H9 (cell line): Measurements from ENCODE around the gene SLC7A4. TPM values are rescaled to one million over a fixed set of nuclear protein-coding genes. Genes with fewer than 3 reads are reported as not detected.

Experiments used
- DNase-seq: peaks from one replicate; pipeline ENCODE4 v3.0.0-alpha.2; 2017
- H2AFZ ChIP-seq: one replicate; pipeline ENCODE4 v1.6.1; 2013; ENCODE audit warnings: mild to moderate bottlenecking, low read length, control low read depth, moderate library complexity
- H2AK5ac ChIP-seq: 2 replicates; pipeline ENCODE4 v1.6.1; 2013; ENCODE audit warnings: low read length, control low read depth, mixed read lengths; ENCODE audit not compliant: insufficient read length
- H2BK120ac ChIP-seq: one replicate; pipeline ENCODE4 v1.6.1; 2013; ENCODE audit warnings: low read depth, mild to moderate bottlenecking, low read length, control low read depth, inconsistent platforms; ENCODE audit not compliant: poor library complexity, severe bottlenecking
- H2BK12ac ChIP-seq: 2 replicates; pipeline ENCODE4 v1.6.1; 2013; ENCODE audit warnings: low read length, control low read depth, mixed read lengths, low read depth; ENCODE audit not compliant: insufficient read length
- H2BK15ac ChIP-seq: 2 replicates; pipeline ENCODE4 v1.6.1; 2013; ENCODE audit warnings: low read depth, low read length, control low read depth
- H2BK20ac ChIP-seq: one replicate; pipeline ENCODE4 v1.6.1; 2013; ENCODE audit warnings: low read depth, mild to moderate bottlenecking, low read length, control low read depth, inconsistent platforms; ENCODE audit not compliant: poor library complexity, severe bottlenecking
- H2BK5ac ChIP-seq: 2 replicates; pipeline ENCODE4 v1.6.1; 2013; ENCODE audit warnings: low read length, control low read depth, mixed read lengths; ENCODE audit not compliant: insufficient read length
- H3K14ac ChIP-seq: 2 replicates; pipeline ENCODE4 v1.6.1; 2013; ENCODE audit warnings: low read length, control low read depth; ENCODE audit not compliant: insufficient read depth
- H3K18ac ChIP-seq: 2 replicates; pipeline ENCODE4 v1.6.1; 2013; ENCODE audit warnings: low read depth, mild to moderate bottlenecking, mixed read lengths, low read length, control low read depth; ENCODE audit not compliant: insufficient read length
- H3K23ac ChIP-seq: 2 replicates; pipeline ENCODE4 v1.6.1; 2013; ENCODE audit warnings: low read length, control low read depth, mixed read lengths, low read depth; ENCODE audit not compliant: insufficient read length
- H3K23me2 ChIP-seq: 2 replicates; pipeline ENCODE4 v1.6.1; 2013; ENCODE audit warnings: low read depth, mild to moderate bottlenecking, mixed read lengths, low read length, control low read depth; ENCODE audit not compliant: insufficient read length, poor library complexity, severe bottlenecking
- H3K27ac ChIP-seq: 2 replicates; pipeline ENCODE4 v1.5.1; 2013; ENCODE audit warnings: low read length, control low read depth, mixed read lengths, low read depth; ENCODE audit not compliant: insufficient read length
- H3K27me3 ChIP-seq: 2 replicates; pipeline ENCODE4 v1.6.1; 2013; ENCODE audit warnings: low read length, control low read depth, inconsistent platforms; ENCODE audit not compliant: insufficient read depth
- H3K4ac ChIP-seq: 2 replicates; pipeline ENCODE4 v1.6.1; 2013; ENCODE audit warnings: low read depth, mild to moderate bottlenecking, control low read depth, inconsistent platforms, low read length, moderate library complexity
- H3K4me1 ChIP-seq: 2 replicates; pipeline ENCODE4 v1.6.1; 2013; ENCODE audit warnings: low read length, control low read depth, inconsistent platforms; ENCODE audit not compliant: insufficient read depth
- H3K4me2 ChIP-seq: 2 replicates; pipeline ENCODE4 v1.6.1; 2013; ENCODE audit warnings: low read length, control low read depth, mixed read lengths; ENCODE audit not compliant: insufficient read length, insufficient read depth
- H3K56ac ChIP-seq: 2 replicates; pipeline ENCODE4 v1.6.1; 2013; ENCODE audit warnings: low read depth, mild to moderate bottlenecking, mixed read lengths, low read length, control low read depth; ENCODE audit not compliant: insufficient read length
- H3K79me1 ChIP-seq: 2 replicates; pipeline ENCODE4 v1.6.1; 2013; ENCODE audit warnings: low read depth, mild to moderate bottlenecking, moderate library complexity, low read length, control low read depth, inconsistent platforms; ENCODE audit not compliant: insufficient read depth, poor library complexity, severe bottlenecking
- H3K79me2 ChIP-seq: 2 replicates; pipeline ENCODE4 v1.6.1; 2013; ENCODE audit warnings: low read length, control low read depth, inconsistent platforms; ENCODE audit not compliant: insufficient read depth
- H3K9ac ChIP-seq: 2 replicates; pipeline ENCODE4 v1.6.1; 2013; ENCODE audit warnings: low read length, control low read depth, mixed read lengths; ENCODE audit not compliant: insufficient read length; ENCODE audit errors: extremely low read depth
- H3K9me3 ChIP-seq: one replicate; pipeline ENCODE4 v1.6.1; 2013; ENCODE audit warnings: low read depth, low read length, inconsistent platforms; ENCODE audit not compliant: control insufficient read depth
- H3T11ph ChIP-seq: one replicate; pipeline ENCODE4 v1.6.1; 2013; ENCODE audit warnings: mild to moderate bottlenecking, low read length, control low read depth, inconsistent platforms
- H4K20me1 ChIP-seq: one replicate; pipeline ENCODE4 v1.6.1; 2013; ENCODE audit not compliant: control insufficient read depth, insufficient read length, insufficient read depth
- H4K5ac ChIP-seq: 2 replicates; pipeline ENCODE4 v1.6.1; 2013; ENCODE audit warnings: low read depth, mild to moderate bottlenecking, mixed read lengths, low read length, control low read depth; ENCODE audit not compliant: insufficient read length
- H4K8ac ChIP-seq: replicated peaks from 2 replicates; pipeline ENCODE4 v1.6.1; 2013; ENCODE audit warnings: low read length, control low read depth, mixed read lengths, low read depth; ENCODE audit not compliant: insufficient read length
- H4K91ac ChIP-seq: 2 replicates; pipeline ENCODE4 v1.6.1; 2013; ENCODE audit warnings: low read depth, mild to moderate bottlenecking, moderate library complexity, mixed read lengths, low read length, control low read depth; ENCODE audit not compliant: insufficient read length
- H3K27ac Mint-ChIP-seq, 3 experiments: 2 replicates in 2 of 3; 3 replicates in 1 of 3; pipeline ENCODE4 v1.8.0; 2020 to 2021; ENCODE audit warnings: mixed read lengths in 3 of 3, mild to moderate bottlenecking in 1 of 3, moderate library complexity in 1 of 3
- H3K27me3 Mint-ChIP-seq: 2 replicates; pipeline ENCODE4 v1.8.0; 2021; ENCODE audit warnings: low read depth, mild to moderate bottlenecking, moderate library complexity, mixed read lengths
- H3K36me3 Mint-ChIP-seq, 3 experiments: 2 replicates in 2 of 3; 3 replicates in 1 of 3; pipeline ENCODE4 v1.8.0; 2020 to 2021; ENCODE audit warnings: low read depth in 3 of 3, mixed read lengths in 3 of 3; ENCODE audit not compliant: insufficient read depth in 1 of 3
- H3K4me1 Mint-ChIP-seq, 2 experiments: 2 replicates each; pipeline ENCODE4 v1.8.0; 2020; ENCODE audit warnings: mixed read lengths in 2 of 2
- H3K4me3 Mint-ChIP-seq, 2 experiments: 2 replicates in 1 of 2; 3 replicates in 1 of 2; pipeline ENCODE4 v1.8.0; 2020 to 2021; ENCODE audit warnings: mild to moderate bottlenecking in 2 of 2, mixed read lengths in 2 of 2, moderate library complexity in 1 of 2
- H3K9me3 Mint-ChIP-seq, 2 experiments: 2 replicates in 1 of 2; 3 replicates in 1 of 2; pipeline ENCODE4 v1.8.0; 2020; ENCODE audit warnings: mild to moderate bottlenecking in 2 of 2, mixed read lengths in 2 of 2, moderate library complexity in 1 of 2
- CTCF ChIP-seq: fragments of 200-600 bp; sonication (generic); conservative IDR thresholded peaks from 3 replicates; pipeline ENCODE4 v1.8.0; 2021; ENCODE audit warnings: antibody characterized with exemption, mild to moderate bottlenecking
- WGBS: extraction: QIAGEN DNeasy Blood & Tissue Kit; methylation state at CpG from one replicate; pipeline ENCODE4 v1.1.7; 2013; ENCODE audit warnings: missing lambda C conversion rate, low lambda C conversion rate, mixed read lengths; ENCODE audit not compliant: insufficient read length; ENCODE audit errors: extremely low coverage; 5-methylcytosine and 5-hydroxymethylcytosine counted together
- total RNA-seq: library from RNA; stranded (reverse); gene quantifications from 2 replicates; pipeline ENCODE4 v1.2.1, GENCODE V29; 2021

The SLC7A4 gene
- total RNA-seq, 1 experiment from 2014 or later, result 0.09 TPM

DNA sequence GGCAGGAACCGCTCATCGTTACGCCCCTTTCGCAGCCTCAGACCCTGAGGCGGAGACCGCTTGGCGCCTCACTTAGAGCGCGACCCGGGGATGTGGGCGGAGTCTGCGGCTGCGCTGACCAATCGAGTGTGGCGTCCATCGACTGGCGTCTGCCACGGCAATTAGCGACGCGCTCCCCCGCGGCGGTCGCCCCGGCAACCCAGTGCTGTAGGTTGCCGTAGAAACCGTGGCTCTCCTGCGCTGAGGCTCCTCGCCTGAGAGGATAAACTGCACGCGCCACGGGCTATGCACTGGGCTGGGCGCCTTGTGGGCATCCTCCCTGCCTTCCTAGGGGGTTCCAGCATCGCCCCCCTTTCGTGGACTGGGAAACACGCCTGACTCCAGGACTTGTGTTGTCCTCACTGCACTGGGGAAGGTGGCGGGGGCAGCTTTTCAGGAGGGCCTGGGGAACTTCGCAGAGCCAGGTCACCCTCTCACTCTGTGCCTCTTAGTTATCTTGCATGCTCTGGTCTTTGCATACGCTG lies 18.1 kb downstream of the SLC7A4 start:
- peaks cover 31 to 50% of the 10 kb centered on the region in 2 experiments for H3K4me1 Mint-ChIP-seq
- H2BK5ac ChIP-seq, result no peak overlapping the region
- no peak overlapping the region for H2BK20ac ChIP-seq
- H3K4ac ChIP-seq, result no peak overlapping the region
- TF ChIP-seq CTCF, result no peak
- no peak overlapping the region for H3K14ac ChIP-seq
- no peaks in the 10 kb centered on the region for H3K27me3 ChIP-seq
- no peaks in the 10 kb centered on the region for H3K79me1 ChIP-seq
- peaks cover 52% of the 10 kb centered on the region for H3K27me3 Mint-ChIP-seq
- H3K9me3 ChIP-seq, result no peaks in the 10 kb centered on the region
- peak overlapping the region; percentile 80 to 95 for H3K4me3 Mint-ChIP-seq
- no CpG with 5 or more reads among the region's 40 CpGs for WGBS
- H3K4me1 ChIP-seq, result peaks cover 3% of the 10 kb centered on the region; the same call in 1 of the 2 replicates
- peaks cover 7% of the 10 kb centered on the region for H3K23me2 ChIP-seq
- H3K23ac ChIP-seq, result no peak overlapping the region
- H2BK15ac ChIP-seq, result no peak overlapping the region
- H3K27ac ChIP-seq, result no peak overlapping the region
- H2BK12ac ChIP-seq, result no peak overlapping the region
- no peaks in the 10 kb centered on the region for H4K20me1 ChIP-seq
- peak overlapping the region in 2 of 3 experiments; percentile 97; a peak in 4 of 7 replicates for H3K27ac Mint-ChIP-seq
- no peaks in the 10 kb centered on the region for H3K36me3 Mint-ChIP-seq
- no peak overlapping the region for H3T11ph ChIP-seq
- H3K56ac ChIP-seq, result no peak overlapping the region
- no peak overlapping the region for H4K5ac ChIP-seq
- H3K18ac ChIP-seq, result no peak overlapping the region
- no peak overlapping the region for H3K9ac ChIP-seq
- H3K79me2 ChIP-seq, result no peaks in the 10 kb centered on the region
- H2AFZ ChIP-seq, result no peak overlapping the region
- peak overlapping the region; percentile 39 for H3K4me2 ChIP-seq
- no peak overlapping the region for H2AK5ac ChIP-seq
- no peak overlapping the region for H4K91ac ChIP-seq
- H2BK120ac ChIP-seq, result no peak overlapping the region
- no peak overlapping the region for H4K8ac ChIP-seq
- H3K9me3 Mint-ChIP-seq, result 0 out of 5 replicates have a peak, but pooled peaks cover 0 to under 1% of the 10 kb centered on the region in 2 experiments
- peak; percentile 98 for DNase-seq
